HEK293T (cell line): Measurements from ENCODE around the gene VRK3.
"Not testable (repeated sequence)": the region's sequence is repeated elsewhere in the genome, so short reads cannot be mapped to it uniquely, and the experiment has no call there.

ENCODE experiments used
- BHLHE40 ChIP-seq: fragments of 450-650 bp; IDR thresholded peaks from 2 replicates; pipeline ENCODE4 v1.6.1; 2016; ENCODE audit warnings: mild to moderate bottlenecking, moderate library complexity, borderline replicate concordance
- CTBP1 ChIP-seq: fragments of 450-650 bp; IDR thresholded peaks from 2 replicates; pipeline ENCODE4 v1.6.1; 2016; ENCODE audit warnings: borderline replicate concordance
- ELF4 ChIP-seq: fragments of 450-650 bp; IDR thresholded peaks from 2 replicates; pipeline ENCODE4 v1.6.1; 2017; ENCODE audit warnings: antibody characterized with exemption
- FOXK2 ChIP-seq: fragments of 450-650 bp; IDR thresholded peaks from 2 replicates; pipeline ENCODE4 v1.6.1; 2016; ENCODE audit warnings: mild to moderate bottlenecking
- HDGF ChIP-seq: fragments of 450-650 bp; IDR thresholded peaks from 2 replicates; pipeline ENCODE4 v1.6.1; 2017; ENCODE audit warnings: antibody characterized with exemption, borderline replicate concordance
- L3MBTL2 ChIP-seq: fragments of 450-650 bp; conservative IDR thresholded peaks from 2 replicates; pipeline ENCODE4 v1.6.1; 2016; ENCODE audit warnings: mild to moderate bottlenecking
- NFRKB ChIP-seq: fragments of 450-650 bp; IDR thresholded peaks from 2 replicates; pipeline ENCODE4 v1.6.1; 2016; ENCODE audit warnings: mild to moderate bottlenecking, moderate library complexity
- PKNOX1 ChIP-seq: fragments of 450-650 bp; IDR thresholded peaks from 2 replicates; pipeline ENCODE4 v1.6.1; 2016
- SP1 ChIP-seq: fragments of 450-650 bp; IDR thresholded peaks from 2 replicates; pipeline ENCODE4 v1.6.1; 2017
- SUZ12 ChIP-seq: fragments of 450-650 bp; IDR thresholded peaks from 2 replicates; pipeline ENCODE4 v1.6.1; 2016; ENCODE audit warnings: mild to moderate bottlenecking
- TARDBP ChIP-seq: fragments of 450-650 bp; IDR thresholded peaks from 2 replicates; pipeline ENCODE4 v1.6.1; 2016
- ZNF384 ChIP-seq: fragments of 450-650 bp; IDR thresholded peaks from 2 replicates; pipeline ENCODE4 v1.6.1; 2016

- not testable (repeated sequence) for TF ChIP-seq HDGF, TARDBP, SP1, SUZ12, BHLHE40, PKNOX1, L3MBTL2, ELF4, NFRKB, CTBP1, FOXK2
- TF ChIP-seq ZNF384: peak; percentile 48; the same call in 1 of the 2 replicates
Observed at GRCh38 chr19:50051228-50051895, 26.2 kb upstream of the VRK3 start.
